K562 (cell line): Measurements from ENCODE around the gene PRDM16. TPM values are rescaled to one million over a fixed set of nuclear protein-coding genes. Genes with fewer than 3 reads are reported as not detected.

Source experiments
- ATAC-seq: fragments of 200-7000 bp; cut with Tn5 transposase; 3 replicates; pipeline ENCODE4 v1.9.1; 2020; ENCODE audit warnings: moderate library complexity
- BruUV-seq: library from RNA; stranded (reverse); fragments of 400-500 nt; replicated peaks from 2 replicates; lab custom pipeline; 2021; lab: Mats Ljungman, UMichigan
- CTCF ChIA-PET: fragments of 300-600 bp; formaldehyde crosslinking; extraction: SDS; loops from one replicate; lab custom pipeline; 2021; ENCODE audit warnings: low intra/inter-chr PET ratio; lab: Yijun Ruan, JAX
- POLR2A ChIA-PET: fragments of 300-600, 350-650 bp; sonication (Branson Sonifier 250); formaldehyde crosslinking; extraction: SDS; loops from one replicate; lab custom pipeline; 2021; ENCODE audit warnings: antibody characterized with exemption, inconsistent platforms; lab: Yijun Ruan, JAX
- DNase-seq, 4 experiments: peaks; one replicate each; pipeline versions ENCODE4 v3.0.0 to v3.0.0-alpha.2; 2011 to 2018; ENCODE audit warnings: low spot score in 3 of 4, mixed read lengths in 3 of 4; ENCODE audit errors: extremely low read depth in 1 of 4
- FAIRE-seq: peaks from 2 replicates; lab custom pipeline; 2011; peaks lifted over from hg19 to GRCh38; lab: Jason Lieb, UNC
- H2AFZ ChIP-seq: 2 replicates; pipeline ENCODE4 v1.6.0; 2011; ENCODE audit warnings: low read depth, low read length, control low read depth, inconsistent platforms
- H3K27ac ChIP-seq: fragments of 200-600 bp; 3 replicates; pipeline ENCODE4 v1.8.0; 2011; ENCODE audit warnings: low read depth, mild to moderate bottlenecking, control low read depth, inconsistent platforms, low read length, moderate library complexity, mixed read lengths; ENCODE audit errors: extremely low read depth
- H3K27me3 ChIP-seq, 2 experiments: fragments of 300-600 bp in 1 of 2; 2 replicates in 1 of 2; 3 replicates in 1 of 2; pipeline versions ENCODE4 v1.6.0 to v1.8.0; 2011; ENCODE audit warnings: inconsistent platforms in 2 of 2, low read length in 2 of 2, mild to moderate bottlenecking in 1 of 2, mixed read lengths in 1 of 2, moderate library complexity in 1 of 2; ENCODE audit not compliant: control insufficient read depth in 2 of 2, insufficient read depth in 2 of 2
- H3K36me3 ChIP-seq: fragments of 300-600 bp; 3 replicates; pipeline ENCODE4 v1.8.0; 2011; ENCODE audit warnings: mild to moderate bottlenecking, low read length, inconsistent platforms; ENCODE audit not compliant: control insufficient read depth, insufficient read depth
- H3K4me1 ChIP-seq, 2 experiments: fragments of 200-600 bp in 1 of 2; replicated peaks in 1 of 2; 2 replicates in 1 of 2; 3 replicates in 1 of 2; pipeline versions ENCODE4 v1.5.1 to v1.8.0; 2011; ENCODE audit warnings: inconsistent platforms in 2 of 2, low read length in 2 of 2, mild to moderate bottlenecking in 1 of 2, mixed read lengths in 1 of 2, moderate library complexity in 1 of 2; ENCODE audit not compliant: control insufficient read depth in 2 of 2, insufficient read depth in 2 of 2
- H3K4me2 ChIP-seq: 2 replicates; pipeline ENCODE4 v1.6.1; 2011; ENCODE audit warnings: low read length, control low read depth, inconsistent platforms, mixed read lengths; ENCODE audit not compliant: insufficient read depth
- H3K4me3 ChIP-seq: fragments of 200-600 bp; sonication (generic), shearing (Covaris generic); 2 replicates; pipeline ENCODE4 v1.5.1; 2016; ENCODE audit warnings: control low read depth, inconsistent platforms
- H3K79me2 ChIP-seq: fragments of 200-600 bp; 3 replicates; pipeline ENCODE4 v1.8.0; 2011; ENCODE audit warnings: low read length, inconsistent platforms; ENCODE audit not compliant: control insufficient read depth, insufficient read depth
- H3K9ac ChIP-seq, 2 experiments: 2 replicates each; pipeline versions ENCODE4 v1.6.0 to v1.6.1; 2011; ENCODE audit warnings: low read depth in 2 of 2, low read length in 2 of 2, control low read depth in 1 of 2, inconsistent platforms in 1 of 2, mild to moderate bottlenecking in 1 of 2, mixed read lengths in 1 of 2; ENCODE audit not compliant: insufficient read depth in 1 of 2
- H3K9me1 ChIP-seq: one replicate; pipeline ENCODE4 v1.6.0; 2011; ENCODE audit warnings: inconsistent platforms, mild to moderate bottlenecking, low read length, moderate library complexity; ENCODE audit not compliant: control insufficient read depth, insufficient read depth
- H3K9me3 ChIP-seq: replicated peaks from 2 replicates; pipeline ENCODE4 v1.5.1; 2011; ENCODE audit warnings: low read depth, low read length, inconsistent platforms; ENCODE audit not compliant: control insufficient read depth, insufficient read depth
- H4K20me1 ChIP-seq: replicated peaks from 2 replicates; pipeline ENCODE4 v1.6.1; 2011; ENCODE audit warnings: low read length, inconsistent platforms, mixed read lengths; ENCODE audit not compliant: control insufficient read depth, insufficient read depth
- CUX1 ChIP-seq: fragments of 200-800 bp; sonication (Bioruptor generic); IDR thresholded peaks from 2 replicates; pipeline ENCODE4 v1.6.1; 2016; ENCODE audit warnings: missing genetic modification characterization, missing compliant biosample characterization
- FOXP4 ChIP-seq: sonication (generic); formaldehyde crosslinking; IDR thresholded peaks from 2 replicates; pipeline ENCODE4 v1.8.0; 2022; ENCODE audit warnings: mild to moderate bottlenecking, missing genetic modification reagents, borderline replicate concordance
- PKNOX1 ChIP-seq: fragments of 450-650 bp; IDR thresholded peaks from 2 replicates; pipeline ENCODE4 v1.6.1; 2016
- PRDM10 ChIP-seq: fragments of 450-650 bp; IDR thresholded peaks from 2 replicates; pipeline ENCODE4 v1.6.1; 2018; ENCODE audit not compliant: partially characterized antibody
- SREBF1 ChIP-seq: fragments of 150-350 bp; IDR thresholded peaks from 2 replicates; pipeline ENCODE4 v1.6.1; 2014; ENCODE audit warnings: antibody characterized with exemption, low read depth, low read length, borderline replicate concordance
- ZNF175 ChIP-seq: fragments of 200-800 bp; sonication (Bioruptor generic); IDR thresholded peaks from 2 replicates; pipeline ENCODE4 v1.6.1; 2016; ENCODE audit warnings: low read depth, mild to moderate bottlenecking, missing genetic modification characterization, missing compliant biosample characterization
- ZNF347 ChIP-seq: fragments of 450-650 bp; formaldehyde crosslinking; IDR thresholded peaks from 2 replicates; pipeline ENCODE4 v1.4.0; 2020; ENCODE audit warnings: low read depth, mild to moderate bottlenecking, moderate library complexity
- WGBS: fragments of 100-300 bp; shearing (Covaris generic); methylation state at CpG from one replicate; pipeline ENCODE4 v1.1.6; 2016; ENCODE audit warnings: low coverage, mixed read lengths; ENCODE audit not compliant: insufficient coverage; ENCODE audit errors: missing lambda C conversion rate; 5-methylcytosine and 5-hydroxymethylcytosine counted together
- in situ Hi-C: fragments of 300-500 bp; cut with MboI; formaldehyde crosslinking; loops from 4 replicates; pipeline ENCODE4 v1.15.0; 2018; ENCODE audit warnings: inconsistent platforms, mixed read lengths
- intact Hi-C: fragments of 100-400 bp; cut with micrococcal nuclease; formaldehyde crosslinking; loops from 2 replicates; pipeline ENCODE4 v1.14.2; 2022
- polyA plus RNA-seq, 8 experiments: library from polyadenylated mRNA; depleted of rRNA in 4 of 8; stranded (reverse) in 5 of 8; unstranded in 3 of 8; fragments of >200 nt; fragmentation: Nextera tagmentation in 2 of 8; fragmentation: Illumina TruSeq in 1 of 8; extraction: Ambion mirVana in 2 of 8; extraction: Trizol in 1 of 8; gene quantifications; 2 replicates each; pipeline versions ENCODE4 v1.2.1 to v1.2.3, GENCODE V29; 2011 to 2014; ENCODE audit warnings: inconsistent platforms in 1 of 8, missing spikeins in 1 of 8
- total RNA-seq, 7 experiments: library from RNA; depleted of rRNA in 6 of 7; stranded (reverse); fragments of >200 nt in 6 of 7; fragmentation: Illumina TruSeq in 2 of 7; extraction: Trizol in 2 of 7; gene quantifications; 2 replicates each; pipeline versions ENCODE4 v1.2.1 to v1.2.3, GENCODE V29; 2011 to 2021; ENCODE audit warnings: low replicate concordance in 1 of 7

The PRDM16 gene
- total and polyA plus RNA-seq, 9 of the 15 experiments (the other 6 are each of a cell fraction or from before 2014, with no cell fraction given): 0.10 to 0.27 TPM; not detected in 7

GRCh38 chr1:3031401-3032221, 37.4 kb upstream of the PRDM16 start:
- H3K36me3 ChIP-seq: no peaks in the 10 kb centered on the region
- no peaks in the 10 kb centered on the region for H3K9me1 ChIP-seq
- no peaks in the 10 kb centered on the region for H4K20me1 ChIP-seq
- POLR2A ChIA-PET: interaction anchor here (0.6 kb wide), 1 partner anchor 34 kb away, joined by 3 read pairs; no protein-coding TSS in a partner anchor
- CTCF ChIA-PET: no interaction called here
- H3K27ac ChIP-seq: no peak overlapping the region
- H3K9ac ChIP-seq: no peak overlapping the region
- in situ Hi-C loops (no loop called here), intact Hi-C loops (no loop called here)
- no TSS peak for BruUV-seq
- H3K4me2 ChIP-seq: no peak overlapping the region
- peaks cover 13 to 54% of the 10 kb centered on the region in 2 experiments; a peak in 4 of 5 replicates for H3K27me3 ChIP-seq
- no peak overlapping the region for H2AFZ ChIP-seq
- H3K9me3 ChIP-seq: no peaks in the 10 kb centered on the region
- no peak for ATAC-seq
- no peak for FAIRE-seq
- H3K4me1 ChIP-seq: no peaks in the 10 kb centered on the region; a peak in 1 of 5 replicates
- WGBS: 2% methylated on average over 33 of the region's 35 CpGs
- H3K4me3 ChIP-seq: no peak overlapping the region
- DNase-seq: no peak
- no peaks in the 10 kb centered on the region for H3K79me2 ChIP-seq
- TF ChIP-seq PRDM10: no peak
- TF ChIP-seq ZNF347: no peak
- TF ChIP-seq SREBF1: no peak
- no peak for TF ChIP-seq FOXP4 (CRISPR knock-in tag)
- TF ChIP-seq ZNF175 (CRISPR knock-in tag): no peak
- no peak for TF ChIP-seq CUX1 (CRISPR knock-in tag)
- no peak for TF ChIP-seq PKNOX1
